ENCODE measurements around the gene OR6Y1. TPM values are rescaled to one million over a fixed set of nuclear protein-coding genes. Genes with fewer than 3 reads are reported as not detected.

The OR6Y1 gene
- total and polyA plus RNA-seq, 2 donors (not counting 3 experiments of a cell fraction or from before 2014, with no cell fraction given): not detected

GRCh38 chr1:158527190-158527815 lies 26.9 kb downstream of the OR6Y1 start:
- no peaks in the 10 kb centered on the region for H3K4me1 ChIP-seq (ENCODE audit: control insufficient read depth, extremely low read depth, insufficient read depth, low read length)
- H4K20me1 ChIP-seq (replicated peaks; ENCODE audit: control insufficient read depth, extremely low read depth, insufficient read depth, low read length): no peaks in the 10 kb centered on the region
- no peak overlapping the region for H3K4me3 ChIP-seq (replicated peaks in 1 of 3; ENCODE audit: insufficient read depth in 1 of 3, low read depth in 1 of 3, low read length in 3 of 3)
- H3K4me2 ChIP-seq (ENCODE audit: insufficient read depth, low read length): no peak overlapping the region
- dilution Hi-C loops (cut with MboI; ENCODE audit: extremely low pct_ligation_motif_present, low sequenced_read_pairs) (no loop called here), intact Hi-C loops (cut with micrococcal nuclease) (no loop called here)
- peak; percentile 24 for DNase-seq (ENCODE audit: low read depth, low spot score)
- no peak overlapping the region for H3K27ac ChIP-seq (ENCODE audit: insufficient read depth, low read depth, low read length)
- no peaks in the 10 kb centered on the region for H3K36me3 ChIP-seq (ENCODE audit: control insufficient read depth in 2 of 2, extremely low read depth in 1 of 2, insufficient read depth in 2 of 2, low read length in 2 of 2)
- H3K27me3 ChIP-seq (ENCODE audit: control insufficient read depth in 2 of 2, insufficient read depth in 2 of 2, low read length in 2 of 2): no peaks in the 10 kb centered on the region
- BruUV-seq (replicated peaks): no TSS peak
- POLR2A ChIA-PET: no interaction called here
- no peak overlapping the region for H2AFZ ChIP-seq (ENCODE audit: low read depth, low read length)
- H3K9ac ChIP-seq (replicated peaks; ENCODE audit: extremely low read depth, insufficient read depth, low read length): no peak overlapping the region
- peak; percentile 40 for FAIRE-seq
- TF ChIP-seq POLR2A (IDR thresholded peaks at IDR 0.05; ENCODE audit: low read depth, low read length): no peak
- peak in 1 of 2 donors; percentile 37 for TF ChIP-seq CTCF (IDR thresholded peaks at IDR 0.05; ENCODE audit: extremely low read depth in 1 of 2, insufficient read depth in 1 of 2, low read depth in 1 of 2, low read length in 2 of 2)
- no peaks in the 10 kb centered on the region for H3K79me2 ChIP-seq (ENCODE audit: control insufficient read depth, insufficient read depth, low read length)
- no peaks in the 10 kb centered on the region for H3K9me1 ChIP-seq (replicated peaks; ENCODE audit: control insufficient read depth, extremely low read depth, insufficient read depth, low read length)
- CTCF ChIA-PET: interaction anchor here (0.6 to 3.5 kb wide), 15 partner anchors 11 to 565 kb away, joined by 3 to 47 read pairs (median 4); no protein-coding TSS in a partner anchor
- H3K9me3 ChIP-seq (replicated peaks; ENCODE audit: control insufficient read depth, insufficient read depth, low read length): no peaks in the 10 kb centered on the region

GRCh38 chr1:158521666-158522058 lies 32.5 kb downstream of the OR6Y1 start:
- H3K9me3 ChIP-seq (replicated peaks; ENCODE audit: control insufficient read depth, insufficient read depth, low read length): no peaks in the 10 kb centered on the region
- no peaks in the 10 kb centered on the region for H3K4me1 ChIP-seq (ENCODE audit: control insufficient read depth, extremely low read depth, insufficient read depth, low read length)
- no peaks in the 10 kb centered on the region for H3K36me3 ChIP-seq (ENCODE audit: control insufficient read depth in 2 of 2, extremely low read depth in 1 of 2, insufficient read depth in 2 of 2, low read length in 2 of 2)
- BruUV-seq (replicated peaks): no TSS peak
- no peaks in the 10 kb centered on the region for H3K9me1 ChIP-seq (replicated peaks; ENCODE audit: control insufficient read depth, extremely low read depth, insufficient read depth, low read length)
- no peak for DNase-seq (ENCODE audit: low read depth, low spot score)
- dilution Hi-C loops (cut with MboI; ENCODE audit: extremely low pct_ligation_motif_present, low sequenced_read_pairs): no loop called here
- H4K20me1 ChIP-seq (replicated peaks; ENCODE audit: control insufficient read depth, extremely low read depth, insufficient read depth, low read length): no peaks in the 10 kb centered on the region
- CTCF ChIA-PET: interaction anchor here (1.6 to 2.7 kb wide), 2 partner anchors 16 to 318 kb away, joined by 4 to 9 read pairs; no protein-coding TSS in a partner anchor
- no peaks in the 10 kb centered on the region for H3K79me2 ChIP-seq (ENCODE audit: control insufficient read depth, insufficient read depth, low read length)
- no peak for FAIRE-seq
- H3K27me3 ChIP-seq (ENCODE audit: control insufficient read depth in 2 of 2, insufficient read depth in 2 of 2, low read length in 2 of 2): no peaks in the 10 kb centered on the region
- H3K4me3 ChIP-seq (replicated peaks in 1 of 3; ENCODE audit: insufficient read depth in 1 of 3, low read depth in 1 of 3, low read length in 3 of 3): no peak overlapping the region
- H3K9ac ChIP-seq (replicated peaks; ENCODE audit: extremely low read depth, insufficient read depth, low read length): no peak overlapping the region
- no peak for TF ChIP-seq JUN (IDR thresholded peaks at IDR 0.05; ENCODE audit: borderline replicate concordance, insufficient read depth, insufficient read length, low read depth)
- TF ChIP-seq MAX (IDR thresholded peaks at IDR 0.05; ENCODE audit: insufficient read depth, insufficient read length): no peak
- TF ChIP-seq CTCF (IDR thresholded peaks at IDR 0.05; ENCODE audit: extremely low read depth in 1 of 2, insufficient read depth in 1 of 2, low read depth in 1 of 2, low read length in 2 of 2): no peak
- no peak for TF ChIP-seq POLR2A (IDR thresholded peaks at IDR 0.05; ENCODE audit: low read depth, low read length)
- TF ChIP-seq GATA2 (IDR thresholded peaks at IDR 0.05; ENCODE audit: insufficient read depth, insufficient read length, low read depth, low read length): no peak
- TF ChIP-seq MYC (IDR thresholded peaks at IDR 0.05; ENCODE audit: low read depth, low read length): no peak
- no peak for TF ChIP-seq POLR2AphosphoS5 (IDR thresholded peaks at IDR 0.05; ENCODE audit: insufficient read depth, low read depth, low read length)
- no peak for TF ChIP-seq FOS (IDR thresholded peaks at IDR 0.05; ENCODE audit: borderline replicate concordance, insufficient read depth, low read length)
- TF ChIP-seq EZH2 (IDR thresholded peaks at IDR 0.05; ENCODE audit: borderline replicate concordance, low read depth, low read length, severe bottlenecking): no peak
- no peak overlapping the region for H3K27ac ChIP-seq (ENCODE audit: insufficient read depth, low read depth, low read length)
- intact Hi-C loops (cut with micrococcal nuclease): no loop called here
- H2AFZ ChIP-seq (ENCODE audit: low read depth, low read length): no peak overlapping the region
- POLR2A ChIA-PET: no interaction called here
- no peak overlapping the region for H3K4me2 ChIP-seq (ENCODE audit: insufficient read depth, low read length)
